Keratinocyte (primary cell): ENCODE measurements around the gene RELB. TPM values are rescaled to one million over a fixed set of nuclear protein-coding genes. Genes with fewer than 3 reads are reported as not detected.

Experiments used
- DNase-seq: peaks from one replicate; pipeline ENCODE4 v3.0.0-alpha.2; 2011; ENCODE audit warnings: low read depth, missing footprints, low spot score
- FAIRE-seq: peaks from 2 replicates; lab custom pipeline; 2011; peaks lifted over from hg19 to GRCh38; lab: Jason Lieb, UNC
- H2AFZ ChIP-seq: 2 replicates; pipeline ENCODE4 v1.6.0; 2012; ENCODE audit warnings: low read length, control low read depth, inconsistent platforms; ENCODE audit not compliant: control insufficient read depth
- H3K27ac ChIP-seq: 2 replicates; pipeline ENCODE4 v1.5.1; 2011; ENCODE audit warnings: low read length; ENCODE audit not compliant: control insufficient read depth, insufficient read depth
- H3K27me3 ChIP-seq: 3 replicates; pipeline ENCODE4 v1.6.0; 2011; ENCODE audit warnings: low read length; ENCODE audit not compliant: control insufficient read depth, insufficient read depth; ENCODE audit errors: extremely low read depth
- H3K36me3 ChIP-seq, 2 experiments: 2 replicates in 1 of 2; 3 replicates in 1 of 2; pipeline ENCODE4 v1.5.1; 2011; ENCODE audit warnings: low read length in 2 of 2, mild to moderate bottlenecking in 1 of 2; ENCODE audit not compliant: control insufficient read depth in 2 of 2, insufficient read depth in 2 of 2; ENCODE audit errors: extremely low read depth in 1 of 2
- H3K4me1 ChIP-seq: 3 replicates; pipeline ENCODE4 v1.5.1; 2011; ENCODE audit warnings: low read length; ENCODE audit not compliant: control insufficient read depth, insufficient read depth; ENCODE audit errors: extremely low read depth
- H3K4me2 ChIP-seq: 3 replicates; pipeline ENCODE4 v1.6.0; 2011; ENCODE audit warnings: low read depth, low read length; ENCODE audit not compliant: control insufficient read depth, insufficient read depth; ENCODE audit errors: extremely low read depth
- H3K4me3 ChIP-seq, 3 experiments: fragments of 200-600 bp in 1 of 3; sonication (generic) in 1 of 3; 2 replicates in 2 of 3; 3 replicates in 1 of 3; pipeline ENCODE4 v1.5.1; 2011 to 2016; ENCODE audit warnings: low read length in 3 of 3, mild to moderate bottlenecking in 3 of 3, control low read depth in 2 of 3, inconsistent platforms in 1 of 3, low read depth in 1 of 3, mixed read lengths in 1 of 3, mixed run types in 1 of 3, moderate library complexity in 1 of 3; ENCODE audit not compliant: control insufficient read depth in 2 of 3, insufficient read depth in 2 of 3; ENCODE audit errors: extremely low read depth in 1 of 3
- H3K79me2 ChIP-seq: 2 replicates; pipeline ENCODE4 v1.6.0; 2012; ENCODE audit warnings: low read length; ENCODE audit not compliant: control insufficient read depth, insufficient read depth
- H3K9ac ChIP-seq: 3 replicates; pipeline ENCODE4 v1.6.0; 2011; ENCODE audit warnings: low read length; ENCODE audit not compliant: control insufficient read depth, insufficient read depth; ENCODE audit errors: extremely low read depth
- H3K9me1 ChIP-seq: 3 replicates; pipeline ENCODE4 v1.6.0; 2011; ENCODE audit warnings: low read length; ENCODE audit not compliant: control insufficient read depth, insufficient read depth; ENCODE audit errors: extremely low read depth
- H3K9me3 ChIP-seq: 2 replicates; pipeline ENCODE4 v1.5.1; 2012; ENCODE audit warnings: low read depth, low read length; ENCODE audit not compliant: control insufficient read depth
- H4K20me1 ChIP-seq: 3 replicates; pipeline ENCODE4 v1.6.0; 2011; ENCODE audit warnings: low read length; ENCODE audit not compliant: control insufficient read depth, insufficient read depth; ENCODE audit errors: extremely low read depth
- EZH2 ChIP-seq: IDR thresholded peaks from one replicate; pipeline ENCODE4 v1.6.1; 2012; ENCODE audit warnings: inconsistent platforms, mild to moderate bottlenecking, low read length, moderate library complexity
- dilution Hi-C: fragments of 300-500 bp; cut with MboI; formaldehyde crosslinking; loops from one replicate; pipeline ENCODE4 v1.7.0; 2020; ENCODE audit warnings: low sequenced_read_pairs; ENCODE audit not compliant: extremely low pct_ligation_motif_present
- polyA plus RNA-seq, 5 experiments: library from polyadenylated mRNA; depleted of rRNA in 3 of 5; stranded (reverse) in 3 of 5; stranded (forward) in 1 of 5; unstranded in 1 of 5; fragments of >200 nt; gene quantifications; 1 replicate in 1 of 5; 2 replicates in 3 of 5; 3 replicates in 1 of 5; pipeline versions ENCODE4 v1.2.1 to v1.2.3, GENCODE V29; 2011 to 2012; ENCODE audit warnings: missing spikeins in 2 of 5, low read depth in 1 of 5, low replicate concordance in 1 of 5
- TF ChIP-seq, protein P1 (sequence below), 3 experiments: IDR thresholded peaks in 1 of 3; conservative IDR thresholded peaks in 1 of 3; optimal IDR thresholded peaks in 1 of 3; 2 replicates in 2 of 3; 3 replicates in 1 of 3; pipeline versions ENCODE3 to v1.5.1; 2011; ENCODE audit warnings: low read length in 3 of 3, mild to moderate bottlenecking in 3 of 3, moderate library complexity in 2 of 3, control low read depth in 1 of 3, inconsistent platforms in 1 of 3; ENCODE audit not compliant: insufficient read depth in 2 of 3; ENCODE audit errors: extremely low read depth in 1 of 3

The RELB gene
- polyA plus RNA-seq, 1 donor (not counting 4 experiments of a cell fraction or from before 2014, with no cell fraction given) = 3.6 TPM

DNA sequence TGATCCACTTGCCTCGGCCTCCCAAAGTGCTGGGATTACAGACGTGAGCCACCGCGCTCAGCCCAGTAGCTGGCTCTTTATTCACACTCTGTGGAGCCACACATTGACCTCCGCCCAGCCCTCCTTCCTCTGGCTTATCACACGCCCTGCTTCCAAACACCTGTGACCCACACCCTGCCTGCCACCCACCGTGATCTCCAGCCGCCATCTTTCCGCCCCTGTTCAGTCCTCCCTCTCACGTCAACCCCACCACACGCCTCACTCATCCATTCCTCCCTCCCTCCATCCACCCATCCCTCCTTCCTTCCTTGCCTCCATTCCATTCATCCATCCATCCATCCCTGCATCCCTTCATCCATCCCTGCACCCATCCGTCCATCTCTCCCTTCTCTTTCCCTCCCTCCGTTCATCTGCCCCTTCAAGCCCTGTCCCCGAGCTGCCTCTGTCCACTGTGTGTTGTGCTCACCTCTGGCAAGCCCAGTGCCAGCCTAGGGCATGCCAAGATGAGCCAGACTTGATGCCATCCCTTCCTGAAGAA, 57.4 kb downstream of the RELB start:
- DNase-seq (no peak), FAIRE-seq (no peak)
- H3K4me1 ChIP-seq = no peaks in the 10 kb centered on the region
- no peak overlapping the region for H2AFZ ChIP-seq
- H3K27ac ChIP-seq = no peak overlapping the region
- peaks cover 48 to 49% of the 10 kb centered on the region in 2 experiments for H3K36me3 ChIP-seq
- no peak overlapping the region for H3K4me3 ChIP-seq
- no peaks in the 10 kb centered on the region for H3K79me2 ChIP-seq
- no peaks in the 10 kb centered on the region for H3K9me1 ChIP-seq
- H3K27me3 ChIP-seq = no peaks in the 10 kb centered on the region
- no peaks in the 10 kb centered on the region for H3K9me3 ChIP-seq
- TF ChIP-seq, protein P1, sequence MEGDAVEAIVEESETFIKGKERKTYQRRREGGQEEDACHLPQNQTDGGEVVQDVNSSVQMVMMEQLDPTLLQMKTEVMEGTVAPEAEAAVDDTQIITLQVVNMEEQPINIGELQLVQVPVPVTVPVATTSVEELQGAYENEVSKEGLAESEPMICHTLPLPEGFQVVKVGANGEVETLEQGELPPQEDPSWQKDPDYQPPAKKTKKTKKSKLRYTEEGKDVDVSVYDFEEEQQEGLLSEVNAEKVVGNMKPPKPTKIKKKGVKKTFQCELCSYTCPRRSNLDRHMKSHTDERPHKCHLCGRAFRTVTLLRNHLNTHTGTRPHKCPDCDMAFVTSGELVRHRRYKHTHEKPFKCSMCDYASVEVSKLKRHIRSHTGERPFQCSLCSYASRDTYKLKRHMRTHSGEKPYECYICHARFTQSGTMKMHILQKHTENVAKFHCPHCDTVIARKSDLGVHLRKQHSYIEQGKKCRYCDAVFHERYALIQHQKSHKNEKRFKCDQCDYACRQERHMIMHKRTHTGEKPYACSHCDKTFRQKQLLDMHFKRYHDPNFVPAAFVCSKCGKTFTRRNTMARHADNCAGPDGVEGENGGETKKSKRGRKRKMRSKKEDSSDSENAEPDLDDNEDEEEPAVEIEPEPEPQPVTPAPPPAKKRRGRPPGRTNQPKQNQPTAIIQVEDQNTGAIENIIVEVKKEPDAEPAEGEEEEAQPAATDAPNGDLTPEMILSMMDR (optimal IDR thresholded peaks at IDR 0.05 in 1 of 3, IDR thresholded peaks at IDR 0.05 in 1 of 3, conservative IDR thresholded peaks at IDR 0.05 in 1 of 3; ENCODE audit: extremely low read depth in 1 of 3, insufficient read depth in 2 of 3, low read length in 3 of 3) = no peak
- no peak for TF ChIP-seq EZH2
- peaks cover 11% of the 10 kb centered on the region for H4K20me1 ChIP-seq
- H3K9ac ChIP-seq = no peak overlapping the region
- dilution Hi-C loops = no loop called here
- no peak overlapping the region for H3K4me2 ChIP-seq

DNA sequence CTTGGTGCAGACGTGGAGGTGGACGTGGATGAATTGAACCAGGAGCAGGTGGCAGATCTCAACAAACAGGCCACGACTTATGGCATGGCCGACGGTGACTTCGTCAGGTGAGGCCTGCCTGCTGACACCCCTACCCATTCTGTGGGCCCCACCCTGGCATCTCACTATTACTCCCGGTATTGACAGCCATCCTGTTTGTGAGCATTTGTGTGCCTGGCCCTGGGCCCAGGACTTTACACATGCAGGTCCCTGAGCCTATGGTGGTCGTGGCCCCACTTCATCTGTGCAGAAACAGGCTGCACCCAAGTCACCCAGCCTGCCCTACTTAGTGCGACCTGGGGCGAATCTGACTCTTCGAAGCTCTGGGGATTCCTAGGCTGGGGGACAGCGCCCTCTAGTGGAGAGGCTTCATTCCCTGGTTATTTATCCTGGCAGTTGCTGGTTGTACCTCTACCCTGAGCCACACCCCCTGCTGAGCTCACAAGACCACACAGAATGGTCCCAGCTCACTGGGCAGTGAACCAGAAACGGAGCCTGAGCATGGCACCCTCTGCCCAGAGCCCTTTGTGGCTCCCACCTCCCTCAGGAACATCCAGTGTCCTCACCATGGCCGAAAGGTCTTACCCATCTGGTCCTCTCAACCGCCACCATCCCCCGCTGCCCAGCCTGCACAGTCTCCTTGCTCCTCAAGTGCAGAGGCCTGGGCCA, 58.1 kb downstream of the RELB start:
- H4K20me1 ChIP-seq = peaks cover 11% of the 10 kb centered on the region
- H3K9ac ChIP-seq = no peak overlapping the region
- DNase-seq (no peak), FAIRE-seq (peak; percentile 85)
- dilution Hi-C loops = no loop called here
- H3K27ac ChIP-seq = no peak overlapping the region
- no peaks in the 10 kb centered on the region for H3K79me2 ChIP-seq
- no peaks in the 10 kb centered on the region for H3K9me1 ChIP-seq
- no peaks in the 10 kb centered on the region for H3K27me3 ChIP-seq
- no peaks in the 10 kb centered on the region for H3K9me3 ChIP-seq
- peaks cover 48 to 49% of the 10 kb centered on the region in 2 experiments for H3K36me3 ChIP-seq
- TF ChIP-seq, protein P1 (optimal IDR thresholded peaks at IDR 0.05 in 1 of 3, IDR thresholded peaks at IDR 0.05 in 1 of 3, conservative IDR thresholded peaks at IDR 0.05 in 1 of 3; ENCODE audit: extremely low read depth in 1 of 3, insufficient read depth in 2 of 3, low read length in 3 of 3) = peak; percentile 90 to 96 (median 93)
- no peak for TF ChIP-seq EZH2
- H3K4me2 ChIP-seq = no peak overlapping the region
- no peaks in the 10 kb centered on the region for H3K4me1 ChIP-seq
- H2AFZ ChIP-seq = no peak overlapping the region
- no peak overlapping the region for H3K4me3 ChIP-seq
